ENCODE measurements around the gene C12orf56. TPM values are rescaled to one million over a fixed set of nuclear protein-coding genes. Genes with fewer than 3 reads are reported as not detected.

C12orf56 gene
- total and polyA plus RNA-seq, 2 donors (not counting 3 experiments of a cell fraction or from before 2014, with no cell fraction given), result 0.06 TPM; not detected in 1

GRCh38 chr12:64323006-64323405, 67.6 kb downstream of the C12orf56 start:
- no peak for TF ChIP-seq MYC (IDR thresholded peaks at IDR 0.05; ENCODE audit: low read depth, low read length)
- TF ChIP-seq CTCF (IDR thresholded peaks at IDR 0.05; ENCODE audit: extremely low read depth in 1 of 2, insufficient read depth in 1 of 2, low read depth in 1 of 2, low read length in 2 of 2), result no peak
- TF ChIP-seq MAX (IDR thresholded peaks at IDR 0.05; ENCODE audit: insufficient read depth, insufficient read length), result no peak
- TF ChIP-seq FOS (IDR thresholded peaks at IDR 0.05; ENCODE audit: borderline replicate concordance, insufficient read depth, low read length), result no peak
- no peak for TF ChIP-seq EZH2 (IDR thresholded peaks at IDR 0.05; ENCODE audit: borderline replicate concordance, low read depth, low read length, severe bottlenecking)
- TF ChIP-seq POLR2AphosphoS5 (IDR thresholded peaks at IDR 0.05; ENCODE audit: insufficient read depth, low read depth, low read length), result no peak
- no peak for TF ChIP-seq POLR2A (IDR thresholded peaks at IDR 0.05; ENCODE audit: low read depth, low read length)
- no peak for TF ChIP-seq GATA2 (IDR thresholded peaks at IDR 0.05; ENCODE audit: insufficient read depth, insufficient read length, low read depth, low read length)
- no peak for TF ChIP-seq JUN (IDR thresholded peaks at IDR 0.05; ENCODE audit: borderline replicate concordance, insufficient read depth, insufficient read length, low read depth)
- Histone ChIP-seq H3K9me3 (replicated peaks; ENCODE audit: control insufficient read depth, insufficient read depth, low read length) (no peaks in the 10 kb centered on the region), H3K36me3 (ENCODE audit: control insufficient read depth in 2 of 2, extremely low read depth in 1 of 2, insufficient read depth in 2 of 2, low read length in 2 of 2) (no peaks in the 10 kb centered on the region), H3K9ac (replicated peaks; ENCODE audit: extremely low read depth, insufficient read depth, low read length) (no peak overlapping the region), H3K79me2 (ENCODE audit: control insufficient read depth, insufficient read depth, low read length) (no peaks in the 10 kb centered on the region), H3K9me1 (replicated peaks; ENCODE audit: control insufficient read depth, extremely low read depth, insufficient read depth, low read length) (no peaks in the 10 kb centered on the region), H3K4me3 (replicated peaks in 1 of 3; ENCODE audit: insufficient read depth in 1 of 3, low read depth in 1 of 3, low read length in 3 of 3) (no peak overlapping the region), H3K4me2 (ENCODE audit: insufficient read depth, low read length) (no peak overlapping the region), H2AFZ (ENCODE audit: low read depth, low read length) (no peak overlapping the region), H3K4me1 (ENCODE audit: control insufficient read depth, extremely low read depth, insufficient read depth, low read length) (no peaks in the 10 kb centered on the region), H3K27me3 (ENCODE audit: control insufficient read depth in 2 of 2, insufficient read depth in 2 of 2, low read length in 2 of 2) (peaks cover 4 to 8% of the 10 kb centered on the region in 2 experiments), H4K20me1 (replicated peaks; ENCODE audit: control insufficient read depth, extremely low read depth, insufficient read depth, low read length) (no peaks in the 10 kb centered on the region), H3K27ac (ENCODE audit: insufficient read depth, low read depth, low read length) (no peak overlapping the region)
- BruUV-seq (replicated peaks), result no TSS peak
- ChIA-PET CTCF (no interaction called here), POLR2A (no interaction called here)
- FAIRE-seq (no peak), DNase-seq (ENCODE audit: low read depth, low spot score) (no peak)
- dilution Hi-C loops (cut with MboI; ENCODE audit: extremely low pct_ligation_motif_present, low sequenced_read_pairs), result no loop called here
- intact Hi-C loops (cut with micrococcal nuclease), result no loop called here
